H9 (cell line): Measurements from ENCODE around the gene ECSIT. TPM values are rescaled to one million over a fixed set of nuclear protein-coding genes. Genes with fewer than 3 reads are reported as not detected.

ENCODE experiments used
- DNase-seq: peaks from one replicate; pipeline ENCODE4 v3.0.0-alpha.2; 2017
- H2AFZ ChIP-seq: one replicate; pipeline ENCODE4 v1.6.1; 2013; ENCODE audit warnings: mild to moderate bottlenecking, low read length, control low read depth, moderate library complexity
- H2AK5ac ChIP-seq: 2 replicates; pipeline ENCODE4 v1.6.1; 2013; ENCODE audit warnings: low read length, control low read depth, mixed read lengths; ENCODE audit not compliant: insufficient read length
- H2BK120ac ChIP-seq: one replicate; pipeline ENCODE4 v1.6.1; 2013; ENCODE audit warnings: low read depth, mild to moderate bottlenecking, low read length, control low read depth, inconsistent platforms; ENCODE audit not compliant: poor library complexity, severe bottlenecking
- H2BK12ac ChIP-seq: 2 replicates; pipeline ENCODE4 v1.6.1; 2013; ENCODE audit warnings: low read length, control low read depth, mixed read lengths, low read depth; ENCODE audit not compliant: insufficient read length
- H2BK15ac ChIP-seq: 2 replicates; pipeline ENCODE4 v1.6.1; 2013; ENCODE audit warnings: low read depth, low read length, control low read depth
- H2BK20ac ChIP-seq: one replicate; pipeline ENCODE4 v1.6.1; 2013; ENCODE audit warnings: low read depth, mild to moderate bottlenecking, low read length, control low read depth, inconsistent platforms; ENCODE audit not compliant: poor library complexity, severe bottlenecking
- H2BK5ac ChIP-seq: 2 replicates; pipeline ENCODE4 v1.6.1; 2013; ENCODE audit warnings: low read length, control low read depth, mixed read lengths; ENCODE audit not compliant: insufficient read length
- H3K14ac ChIP-seq: 2 replicates; pipeline ENCODE4 v1.6.1; 2013; ENCODE audit warnings: low read length, control low read depth; ENCODE audit not compliant: insufficient read depth
- H3K18ac ChIP-seq: 2 replicates; pipeline ENCODE4 v1.6.1; 2013; ENCODE audit warnings: low read depth, mild to moderate bottlenecking, mixed read lengths, low read length, control low read depth; ENCODE audit not compliant: insufficient read length
- H3K23ac ChIP-seq: 2 replicates; pipeline ENCODE4 v1.6.1; 2013; ENCODE audit warnings: low read length, control low read depth, mixed read lengths, low read depth; ENCODE audit not compliant: insufficient read length
- H3K23me2 ChIP-seq: 2 replicates; pipeline ENCODE4 v1.6.1; 2013; ENCODE audit warnings: low read depth, mild to moderate bottlenecking, mixed read lengths, low read length, control low read depth; ENCODE audit not compliant: insufficient read length, poor library complexity, severe bottlenecking
- H3K27ac ChIP-seq: 2 replicates; pipeline ENCODE4 v1.5.1; 2013; ENCODE audit warnings: low read length, control low read depth, mixed read lengths, low read depth; ENCODE audit not compliant: insufficient read length
- H3K27me3 ChIP-seq: 2 replicates; pipeline ENCODE4 v1.6.1; 2013; ENCODE audit warnings: low read length, control low read depth, inconsistent platforms; ENCODE audit not compliant: insufficient read depth
- H3K4ac ChIP-seq: 2 replicates; pipeline ENCODE4 v1.6.1; 2013; ENCODE audit warnings: low read depth, mild to moderate bottlenecking, control low read depth, inconsistent platforms, low read length, moderate library complexity
- H3K4me1 ChIP-seq: 2 replicates; pipeline ENCODE4 v1.6.1; 2013; ENCODE audit warnings: low read length, control low read depth, inconsistent platforms; ENCODE audit not compliant: insufficient read depth
- H3K4me2 ChIP-seq: 2 replicates; pipeline ENCODE4 v1.6.1; 2013; ENCODE audit warnings: low read length, control low read depth, mixed read lengths; ENCODE audit not compliant: insufficient read length, insufficient read depth
- H3K56ac ChIP-seq: 2 replicates; pipeline ENCODE4 v1.6.1; 2013; ENCODE audit warnings: low read depth, mild to moderate bottlenecking, mixed read lengths, low read length, control low read depth; ENCODE audit not compliant: insufficient read length
- H3K79me1 ChIP-seq: 2 replicates; pipeline ENCODE4 v1.6.1; 2013; ENCODE audit warnings: low read depth, mild to moderate bottlenecking, moderate library complexity, low read length, control low read depth, inconsistent platforms; ENCODE audit not compliant: insufficient read depth, poor library complexity, severe bottlenecking
- H3K79me2 ChIP-seq: 2 replicates; pipeline ENCODE4 v1.6.1; 2013; ENCODE audit warnings: low read length, control low read depth, inconsistent platforms; ENCODE audit not compliant: insufficient read depth
- H3K9ac ChIP-seq: 2 replicates; pipeline ENCODE4 v1.6.1; 2013; ENCODE audit warnings: low read length, control low read depth, mixed read lengths; ENCODE audit not compliant: insufficient read length; ENCODE audit errors: extremely low read depth
- H3K9me3 ChIP-seq: one replicate; pipeline ENCODE4 v1.6.1; 2013; ENCODE audit warnings: low read depth, low read length, inconsistent platforms; ENCODE audit not compliant: control insufficient read depth
- H3T11ph ChIP-seq: one replicate; pipeline ENCODE4 v1.6.1; 2013; ENCODE audit warnings: mild to moderate bottlenecking, low read length, control low read depth, inconsistent platforms
- H4K20me1 ChIP-seq: one replicate; pipeline ENCODE4 v1.6.1; 2013; ENCODE audit not compliant: control insufficient read depth, insufficient read length, insufficient read depth
- H4K5ac ChIP-seq: 2 replicates; pipeline ENCODE4 v1.6.1; 2013; ENCODE audit warnings: low read depth, mild to moderate bottlenecking, mixed read lengths, low read length, control low read depth; ENCODE audit not compliant: insufficient read length
- H4K8ac ChIP-seq: replicated peaks from 2 replicates; pipeline ENCODE4 v1.6.1; 2013; ENCODE audit warnings: low read length, control low read depth, mixed read lengths, low read depth; ENCODE audit not compliant: insufficient read length
- H4K91ac ChIP-seq: 2 replicates; pipeline ENCODE4 v1.6.1; 2013; ENCODE audit warnings: low read depth, mild to moderate bottlenecking, moderate library complexity, mixed read lengths, low read length, control low read depth; ENCODE audit not compliant: insufficient read length
- H3K27ac Mint-ChIP-seq, 3 experiments: 2 replicates in 2 of 3; 3 replicates in 1 of 3; pipeline ENCODE4 v1.8.0; 2020 to 2021; ENCODE audit warnings: mixed read lengths in 3 of 3, mild to moderate bottlenecking in 1 of 3, moderate library complexity in 1 of 3
- H3K27me3 Mint-ChIP-seq: 2 replicates; pipeline ENCODE4 v1.8.0; 2021; ENCODE audit warnings: low read depth, mild to moderate bottlenecking, moderate library complexity, mixed read lengths
- H3K36me3 Mint-ChIP-seq, 3 experiments: 2 replicates in 2 of 3; 3 replicates in 1 of 3; pipeline ENCODE4 v1.8.0; 2020 to 2021; ENCODE audit warnings: low read depth in 3 of 3, mixed read lengths in 3 of 3; ENCODE audit not compliant: insufficient read depth in 1 of 3
- H3K4me1 Mint-ChIP-seq, 2 experiments: 2 replicates each; pipeline ENCODE4 v1.8.0; 2020; ENCODE audit warnings: mixed read lengths in 2 of 2
- H3K4me3 Mint-ChIP-seq, 2 experiments: 2 replicates in 1 of 2; 3 replicates in 1 of 2; pipeline ENCODE4 v1.8.0; 2020 to 2021; ENCODE audit warnings: mild to moderate bottlenecking in 2 of 2, mixed read lengths in 2 of 2, moderate library complexity in 1 of 2
- H3K9me3 Mint-ChIP-seq, 2 experiments: 2 replicates in 1 of 2; 3 replicates in 1 of 2; pipeline ENCODE4 v1.8.0; 2020; ENCODE audit warnings: mild to moderate bottlenecking in 2 of 2, mixed read lengths in 2 of 2, moderate library complexity in 1 of 2
- WGBS: extraction: QIAGEN DNeasy Blood & Tissue Kit; methylation state at CpG from one replicate; pipeline ENCODE4 v1.1.7; 2013; ENCODE audit warnings: missing lambda C conversion rate, low lambda C conversion rate, mixed read lengths; ENCODE audit not compliant: insufficient read length; ENCODE audit errors: extremely low coverage; 5-methylcytosine and 5-hydroxymethylcytosine counted together
- total RNA-seq: library from RNA; stranded (reverse); gene quantifications from 2 replicates; pipeline ENCODE4 v1.2.1, GENCODE V29; 2021
- TF ChIP-seq, protein P1 (sequence below): fragments of 200-600 bp; sonication (generic); conservative IDR thresholded peaks from 3 replicates; pipeline ENCODE4 v1.8.0; 2021; ENCODE audit warnings: antibody characterized with exemption, mild to moderate bottlenecking

ECSIT gene
- total RNA-seq, 1 experiment from 2014 or later: 42.4 TPM

DNA sequence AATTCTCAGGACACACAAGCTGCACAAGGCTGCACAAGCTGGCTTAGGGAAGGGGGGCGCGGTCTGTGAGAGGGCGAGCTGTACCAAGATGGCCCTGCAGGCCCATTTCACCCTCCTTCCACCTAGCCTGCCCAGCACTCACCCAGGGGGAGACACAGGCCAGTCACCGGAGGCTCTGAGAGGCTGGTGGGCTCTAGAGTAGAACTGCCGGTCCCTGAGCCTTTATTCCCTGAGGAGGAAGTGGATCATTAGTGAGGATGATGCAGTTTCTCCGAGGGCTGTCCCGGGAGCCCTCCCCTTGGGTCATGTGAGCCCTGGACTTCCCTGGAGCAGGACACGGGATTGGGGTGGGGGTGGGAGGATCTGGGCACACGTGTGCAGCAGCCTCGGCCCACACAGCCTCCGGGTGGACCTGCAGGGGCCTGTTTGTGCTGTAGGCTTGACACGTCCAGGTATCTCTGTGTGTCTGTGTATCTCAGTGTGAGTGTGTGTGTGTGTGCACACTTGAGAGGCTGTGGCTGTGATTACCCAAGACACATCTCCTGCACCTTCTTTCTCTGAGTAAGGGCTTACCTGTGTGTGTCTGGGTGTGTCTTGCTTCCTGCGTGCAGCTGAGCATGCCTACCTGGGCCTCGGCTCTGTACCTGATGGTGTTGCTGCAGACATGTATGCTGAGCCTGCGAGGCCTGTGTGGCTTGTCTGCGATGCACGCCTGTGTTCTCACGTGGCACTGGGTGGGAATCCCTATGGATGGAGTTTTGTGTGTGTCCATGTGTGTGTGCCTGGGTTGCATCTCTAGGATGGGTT, 48.7 kb upstream of the ECSIT start, which contains the start of gene ACP5:
TSS of gene ACP5 (minus strand) at position 195 of the 807 bp plus-strand sequence. CDS start 328 bp downstream, outside the sequence.
- Histone ChIP-seq H2AFZ (no peak within 1 kb of the TSS), H4K5ac (no peak within 1 kb of the TSS), H3K9ac (no peak within 1 kb of the TSS), H3K27ac (no peak within 1 kb of the TSS), H2BK120ac (no peak within 1 kb of the TSS), H3K18ac (no peak within 1 kb of the TSS), H3K4me2 (peak within 1 kb of the TSS; percentile 29), H2BK12ac (no peak within 1 kb of the TSS), H4K20me1 (no peaks in the 10 kb centered on the region), H3T11ph (no peak within 1 kb of the TSS), H3K23ac (no peak within 1 kb of the TSS), H3K56ac (no peak within 1 kb of the TSS), H3K4ac (no peak within 1 kb of the TSS), H3K4me1 (no peaks in the 10 kb centered on the region), H2BK5ac (no peak within 1 kb of the TSS), H3K14ac (0 out of 2 replicates have a peak within 1 kb of the TSS, but pooled peaks have one; percentile 28), H2BK15ac (no peak within 1 kb of the TSS), H3K79me2 (no peaks in the 10 kb centered on the region), H2AK5ac (no peak within 1 kb of the TSS), H4K91ac (no peak within 1 kb of the TSS), H4K8ac (no peak within 1 kb of the TSS), H3K23me2 (peaks cover 4% of the 10 kb centered on the region), H3K27me3 (no peaks in the 10 kb centered on the region), H2BK20ac (no peak within 1 kb of the TSS), H3K9me3 (no peaks in the 10 kb centered on the region), H3K79me1 (no peaks in the 10 kb centered on the region)
- TF ChIP-seq, protein P1, sequence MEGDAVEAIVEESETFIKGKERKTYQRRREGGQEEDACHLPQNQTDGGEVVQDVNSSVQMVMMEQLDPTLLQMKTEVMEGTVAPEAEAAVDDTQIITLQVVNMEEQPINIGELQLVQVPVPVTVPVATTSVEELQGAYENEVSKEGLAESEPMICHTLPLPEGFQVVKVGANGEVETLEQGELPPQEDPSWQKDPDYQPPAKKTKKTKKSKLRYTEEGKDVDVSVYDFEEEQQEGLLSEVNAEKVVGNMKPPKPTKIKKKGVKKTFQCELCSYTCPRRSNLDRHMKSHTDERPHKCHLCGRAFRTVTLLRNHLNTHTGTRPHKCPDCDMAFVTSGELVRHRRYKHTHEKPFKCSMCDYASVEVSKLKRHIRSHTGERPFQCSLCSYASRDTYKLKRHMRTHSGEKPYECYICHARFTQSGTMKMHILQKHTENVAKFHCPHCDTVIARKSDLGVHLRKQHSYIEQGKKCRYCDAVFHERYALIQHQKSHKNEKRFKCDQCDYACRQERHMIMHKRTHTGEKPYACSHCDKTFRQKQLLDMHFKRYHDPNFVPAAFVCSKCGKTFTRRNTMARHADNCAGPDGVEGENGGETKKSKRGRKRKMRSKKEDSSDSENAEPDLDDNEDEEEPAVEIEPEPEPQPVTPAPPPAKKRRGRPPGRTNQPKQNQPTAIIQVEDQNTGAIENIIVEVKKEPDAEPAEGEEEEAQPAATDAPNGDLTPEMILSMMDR: no peak
- Mint-ChIP-seq H3K27me3 (peaks cover 6% of the 10 kb centered on the region), H3K9me3 (no peaks in the 10 kb centered on the region), H3K36me3 (no peaks in the 10 kb centered on the region), H3K4me3 (peak within 1 kb of the TSS; percentile 29 to 39; a peak in 4 of 5 replicates), H3K4me1 (peaks cover 0 to 4% of the 10 kb centered on the region in 2 experiments; a peak in 3 of 4 replicates), H3K27ac (no peak within 1 kb of the TSS; a peak in 1 of 7 replicates)
- DNase-seq: no peak
- WGBS: no CpG with 5 or more reads among the region's 18 CpGs
